Astrocyte (in vitro differentiated cells and primary cell): ENCODE data around the gene TMA16. TPM values are rescaled to one million over a fixed set of nuclear protein-coding genes. Genes with fewer than 3 reads are reported as not detected.

Experiments used
- DNase-seq: peaks from one replicate; pipeline ENCODE4 v3.0.0-alpha.2; 2010; ENCODE audit warnings: low read depth
- FAIRE-seq: peaks from 2 replicates; lab custom pipeline; 2011; peaks lifted over from hg19 to GRCh38; lab: Jason Lieb, UNC
- H2AFZ ChIP-seq: 2 replicates; pipeline ENCODE4 v1.6.0; 2012; ENCODE audit warnings: low read depth, low read length, inconsistent platforms
- H3K27ac ChIP-seq: 2 replicates; pipeline ENCODE4 v1.5.1; 2011; ENCODE audit warnings: low read depth, low read length, inconsistent platforms
- H3K27me3 ChIP-seq: 2 replicates; pipeline ENCODE4 v1.6.0; 2011; ENCODE audit warnings: low read length, inconsistent platforms; ENCODE audit not compliant: insufficient read depth
- H3K36me3 ChIP-seq: 2 replicates; pipeline ENCODE4 v1.5.1; 2011; ENCODE audit warnings: low read length, inconsistent platforms; ENCODE audit not compliant: insufficient read depth
- H3K4me1 ChIP-seq: 2 replicates; pipeline ENCODE4 v1.5.1; 2011; ENCODE audit warnings: low read length, inconsistent platforms; ENCODE audit not compliant: insufficient read depth
- H3K4me2 ChIP-seq: 2 replicates; pipeline ENCODE4 v1.6.0; 2012; ENCODE audit warnings: low read length, inconsistent platforms
- H3K4me3 ChIP-seq: 2 replicates; pipeline ENCODE4 v1.5.1; 2011; ENCODE audit warnings: low read depth, mild to moderate bottlenecking, low read length, inconsistent platforms; ENCODE audit not compliant: insufficient read depth
- H3K79me2 ChIP-seq: 2 replicates; pipeline ENCODE4 v1.6.0; 2012; ENCODE audit warnings: mild to moderate bottlenecking, low read length, inconsistent platforms; ENCODE audit not compliant: insufficient read depth
- H3K9ac ChIP-seq: 2 replicates; pipeline ENCODE4 v1.6.0; 2012; ENCODE audit warnings: mild to moderate bottlenecking, low read length, inconsistent platforms
- H3K9me3 ChIP-seq: 2 replicates; pipeline ENCODE4 v1.5.1; 2012; ENCODE audit warnings: low read depth, mild to moderate bottlenecking, low read length, inconsistent platforms; ENCODE audit not compliant: insufficient read depth
- H4K20me1 ChIP-seq: 2 replicates; pipeline ENCODE4 v1.6.0; 2012; ENCODE audit warnings: low read length, inconsistent platforms; ENCODE audit not compliant: insufficient read depth
- H3K27ac Mint-ChIP-seq: one replicate; pipeline ENCODE4 v1.8.0; 2021; ENCODE audit warnings: mild to moderate bottlenecking, mixed read lengths; ENCODE audit not compliant: unreplicated experiment
- H3K27me3 Mint-ChIP-seq: one replicate; pipeline ENCODE4 v1.8.0; 2021; ENCODE audit warnings: low read depth, mixed read lengths; ENCODE audit not compliant: unreplicated experiment
- H3K36me3 Mint-ChIP-seq: one replicate; pipeline ENCODE4 v1.8.0; 2021; ENCODE audit warnings: low read depth, mixed read lengths; ENCODE audit not compliant: unreplicated experiment
- H3K4me1 Mint-ChIP-seq: one replicate; pipeline ENCODE4 v1.8.0; 2021; ENCODE audit warnings: low read depth, mixed read lengths; ENCODE audit not compliant: unreplicated experiment
- H3K4me3 Mint-ChIP-seq: one replicate; pipeline ENCODE4 v1.8.0; 2021; ENCODE audit warnings: mild to moderate bottlenecking, moderate library complexity, mixed read lengths; ENCODE audit not compliant: unreplicated experiment
- H3K9me3 Mint-ChIP-seq: one replicate; pipeline ENCODE4 v1.8.0; 2021; ENCODE audit warnings: mild to moderate bottlenecking, mixed read lengths; ENCODE audit not compliant: unreplicated experiment
- CTCF ChIP-seq: IDR thresholded peaks from 2 replicates; pipeline ENCODE4 v1.5.1; 2011; ENCODE audit warnings: low read depth, mild to moderate bottlenecking, inconsistent platforms, low read length, moderate library complexity; ENCODE audit not compliant: insufficient read depth
- EZH2 ChIP-seq: IDR thresholded peaks from 2 replicates; pipeline ENCODE4 v1.6.1; 2012; ENCODE audit warnings: mild to moderate bottlenecking, low read length, inconsistent platforms; ENCODE audit not compliant: insufficient read depth
- total RNA-seq: library from RNA; stranded (reverse); gene quantifications from 2 replicates; pipeline ENCODE4 v1.2.1, GENCODE V29; 2021

The TMA16 gene
- total RNA-seq, 1 donor from 2014 or later = 33.3 TPM

GRCh38 chr4:163554870-163555465 lies 60.5 kb downstream of the TMA16 start:
- Histone ChIP-seq H3K4me1 (no peaks in the 10 kb centered on the region), H3K4me2 (no peak overlapping the region), H3K79me2 (no peaks in the 10 kb centered on the region), H3K9ac (no peak overlapping the region), H3K4me3 (no peak overlapping the region), H3K36me3 (no peaks in the 10 kb centered on the region), H3K27me3 (no peaks in the 10 kb centered on the region), H4K20me1 (no peaks in the 10 kb centered on the region), H2AFZ (no peak overlapping the region), H3K27ac (no peak overlapping the region), H3K9me3 (no peaks in the 10 kb centered on the region)
- DNase-seq (no peak), FAIRE-seq (no peak)
- Mint-ChIP-seq H3K9me3 (peaks cover 2% of the 10 kb centered on the region), H3K36me3 (no peaks in the 10 kb centered on the region), H3K27me3 (no peaks in the 10 kb centered on the region), H3K27ac (no peak overlapping the region), H3K4me3 (no peak overlapping the region), H3K4me1 (no peaks in the 10 kb centered on the region)
- TF ChIP-seq CTCF (peak; percentile 55), EZH2 (no peak)

- TF ChIP-seq EZH2 = no peak
- no peak for TF ChIP-seq CTCF
- no peaks in the 10 kb centered on the region for H4K20me1 ChIP-seq
- no peak overlapping the region for H2AFZ ChIP-seq
- H3K4me3 ChIP-seq = no peak overlapping the region
- Mint-ChIP-seq H3K36me3 (no peaks in the 10 kb centered on the region), H3K9me3 (peaks cover 2% of the 10 kb centered on the region), H3K4me1 (no peaks in the 10 kb centered on the region), H3K4me3 (no peak overlapping the region), H3K27ac (no peak overlapping the region), H3K27me3 (no peaks in the 10 kb centered on the region)
- H3K9ac ChIP-seq = no peak overlapping the region
- H3K27ac ChIP-seq = no peak overlapping the region
- no peak for FAIRE-seq
- H3K27me3 ChIP-seq = no peaks in the 10 kb centered on the region
- no peak for DNase-seq
- H3K36me3 ChIP-seq = no peaks in the 10 kb centered on the region
- no peaks in the 10 kb centered on the region for H3K9me3 ChIP-seq
- H3K4me2 ChIP-seq = no peak overlapping the region
- no peaks in the 10 kb centered on the region for H3K4me1 ChIP-seq
- no peaks in the 10 kb centered on the region for H3K79me2 ChIP-seq
Measured at GRCh38 chr4:163556177-163556576, 61.7 kb downstream of the TMA16 start.

GRCh38 chr4:163556650-163557391 lies 62.3 kb downstream of the TMA16 start:
- Histone ChIP-seq H2AFZ (no peak overlapping the region), H4K20me1 (no peaks in the 10 kb centered on the region), H3K36me3 (no peaks in the 10 kb centered on the region), H3K4me3 (no peak overlapping the region), H3K79me2 (no peaks in the 10 kb centered on the region), H3K9me3 (no peaks in the 10 kb centered on the region), H3K27me3 (no peaks in the 10 kb centered on the region), H3K4me2 (no peak overlapping the region), H3K4me1 (no peaks in the 10 kb centered on the region), H3K27ac (no peak overlapping the region), H3K9ac (no peak overlapping the region)
- Mint-ChIP-seq H3K27ac (no peak overlapping the region), H3K27me3 (no peaks in the 10 kb centered on the region), H3K4me3 (no peak overlapping the region), H3K9me3 (peaks cover 2% of the 10 kb centered on the region), H3K36me3 (no peaks in the 10 kb centered on the region), H3K4me1 (no peaks in the 10 kb centered on the region)
- FAIRE-seq (no peak), DNase-seq (no peak)
- no peak for TF ChIP-seq EZH2
- no peak for TF ChIP-seq CTCF
